Right lobe of liver (tissue), 4 donors: ENCODE measurements around the gene PLA2G12A.

Experiments used
- CTCF ChIP-seq, 4 donors: fragments of 200-600 bp in 3 of 4; fragments of 450-650 bp in 1 of 4; IDR thresholded peaks; one replicate each; pipeline versions ENCODE4 v1.5.1 to v1.8.0; 2016 to 2022; ENCODE audit warnings: antibody characterized with exemption in 4 of 4, mild to moderate bottlenecking in 2 of 4
- POLR2A ChIP-seq: fragments of 450-650 bp; IDR thresholded peaks from one replicate; pipeline ENCODE4 v1.6.1; 2017; ENCODE audit warnings: antibody characterized with exemption, mild to moderate bottlenecking
- donor health status: DM: no; HTN: no; CAD: no.
- donor health status: DM: no; HTN: no; CAD: no.
- donor health status: DM: no; HTN: yes; CAD: no.

- TF ChIP-seq POLR2A (no peak), CTCF (IDR thresholded peaks at IDR 0.05) (no peak)
Measured at GRCh38 chr4:109735566-109736365, 5.9 kb upstream of the PLA2G12A start.
